LNCAP (cell line): Measurements from ENCODE around the gene ZNF516.
A peak's percentile ranks its signal among the peaks of the same experiment; 100 is the strongest.

Source experiments
- CTCF ChIP-seq: fragments of 450-650 bp; IDR thresholded peaks from 2 replicates; pipeline ENCODE4 v1.5.1; 2017; ENCODE audit warnings: mild to moderate bottlenecking

ZNF516 gene

GRCh38 chr18:76410660-76411417, 84.2 kb downstream of the ZNF516 start:
- TF ChIP-seq CTCF: no peak

- no peak for TF ChIP-seq CTCF
Measured at GRCh38 chr18:76410033-76410432, 85.0 kb downstream of the ZNF516 start.

GRCh38 chr18:76408480-76409067, 86.5 kb downstream of the ZNF516 start:
- TF ChIP-seq CTCF: no peak

- TF ChIP-seq CTCF: no peak
Measured at GRCh38 chr18:76407681-76408080, 87.4 kb downstream of the ZNF516 start.

- TF ChIP-seq CTCF: no peak
Measured at GRCh38 chr18:76406791-76407190, 88.3 kb downstream of the ZNF516 start.

- peak; percentile 77 for TF ChIP-seq CTCF
Measured at GRCh38 chr18:76405681-76406356, 89.2 kb downstream of the ZNF516 start.

GRCh38 chr18:76405280-76405679, 89.8 kb downstream of the ZNF516 start:
- TF ChIP-seq CTCF: no peak
